SK-N-SH treated with all-trans-retinoic acid at 6 μM for 48 hours (cell line): Measurements from ENCODE around the gene MMP19.

ENCODE experiments used
- ATAC-seq: fragments of 200-7000 bp; cut with Tn5 transposase; 3 replicates; pipeline ENCODE4 v1.9.1; 2020; ENCODE audit warnings: mild to moderate bottlenecking, moderate library complexity
- ARNTL ChIP-seq: fragments of 450-650 bp; formaldehyde crosslinking; IDR thresholded peaks from 2 replicates; pipeline ENCODE4 v1.5.0; 2020; ENCODE audit warnings: low read depth, mild to moderate bottlenecking, moderate library complexity, borderline replicate concordance
- BACH2 ChIP-seq: fragments of 250-450 bp; sonication (Bioruptor Pico); IDR thresholded peaks from 2 replicates; pipeline ENCODE4 v1.9.0; 2021; ENCODE audit warnings: mild to moderate bottlenecking, borderline replicate concordance
- ESRRG ChIP-seq: fragments of 250-450 bp; sonication (Bioruptor Pico); IDR thresholded peaks from 2 replicates; pipeline ENCODE4 v1.6.1; 2021; ENCODE audit warnings: mild to moderate bottlenecking
- GLIS3 ChIP-seq: fragments of 250-450 bp; sonication (Bioruptor Pico); IDR thresholded peaks from 2 replicates; pipeline ENCODE4 v1.5.0; 2020; ENCODE audit warnings: mild to moderate bottlenecking, moderate library complexity
- ISL1 ChIP-seq: fragments of 250-450 bp; sonication (Bioruptor Pico); IDR thresholded peaks from 2 replicates; pipeline ENCODE4 v2.1.2; 2022; ENCODE audit warnings: mild to moderate bottlenecking, moderate library complexity
- OSR1 ChIP-seq: fragments of 250-450 bp; sonication (Bioruptor Pico); IDR thresholded peaks from 2 replicates; pipeline ENCODE4 v1.8.0; 2022; ENCODE audit warnings: moderate library complexity, mild to moderate bottlenecking, inconsistent platforms
- PPARA ChIP-seq: fragments of 250-450 bp; sonication (Bioruptor Pico); IDR thresholded peaks from 2 replicates; pipeline ENCODE4 v1.5.0; 2020; ENCODE audit warnings: mild to moderate bottlenecking, borderline replicate concordance
- RARB ChIP-seq: fragments of 250-450 bp; sonication (Bioruptor Pico); IDR thresholded peaks from 2 replicates; pipeline ENCODE4 v1.8.0; 2021; ENCODE audit warnings: mild to moderate bottlenecking, moderate library complexity
- SNAI2 ChIP-seq: fragments of 250-450 bp; sonication (Bioruptor Pico); IDR thresholded peaks from 2 replicates; pipeline ENCODE4 v1.5.0; 2020; ENCODE audit warnings: mild to moderate bottlenecking, moderate library complexity
- TCF4 ChIP-seq: fragments of 250-450 bp; sonication (Bioruptor Pico); IDR thresholded peaks from 2 replicates; pipeline ENCODE4 v1.8.0; 2021; ENCODE audit warnings: mild to moderate bottlenecking, moderate library complexity, borderline replicate concordance
- ZC3H10 ChIP-seq: fragments of 250-450 bp; sonication (Bioruptor Pico); IDR thresholded peaks from 2 replicates; pipeline ENCODE4 v1.5.1; 2021; ENCODE audit warnings: mild to moderate bottlenecking, moderate library complexity
- ZFP3 ChIP-seq: fragments of 250-450 bp; sonication (Bioruptor Pico); IDR thresholded peaks from 2 replicates; pipeline ENCODE4 v1.5.0; 2020; ENCODE audit warnings: mild to moderate bottlenecking, moderate library complexity
- ZFP30 ChIP-seq: fragments of 450-650 bp; formaldehyde crosslinking; IDR thresholded peaks from 2 replicates; pipeline ENCODE4 v1.5.0; 2022; ENCODE audit warnings: mild to moderate bottlenecking, moderate library complexity
- ZNF565 ChIP-seq: fragments of 450-650 bp; formaldehyde crosslinking; conservative IDR thresholded peaks from 2 replicates; pipeline ENCODE4 v1.5.0; 2020; ENCODE audit warnings: low read depth, mild to moderate bottlenecking, moderate library complexity
- ZNF70 ChIP-seq: fragments of 450-650 bp; formaldehyde crosslinking; IDR thresholded peaks from 2 replicates; pipeline ENCODE4 v1.5.0; 2020; ENCODE audit warnings: mild to moderate bottlenecking, moderate library complexity
- ZNF8 ChIP-seq: fragments of 450-650 bp; formaldehyde crosslinking; IDR thresholded peaks from 2 replicates; pipeline ENCODE4 v1.5.0; 2020; ENCODE audit warnings: mild to moderate bottlenecking, moderate library complexity
- TF ChIP-seq, protein P1 (sequence below): fragments of 250-450 bp; sonication (Bioruptor Pico); IDR thresholded peaks from 2 replicates; pipeline ENCODE4 v1.5.1; 2021; ENCODE audit warnings: mild to moderate bottlenecking, moderate library complexity
- TF ChIP-seq, protein P2 (sequence below): fragments of 250-450 bp; sonication (Bioruptor Pico); IDR thresholded peaks from 2 replicates; pipeline ENCODE4 v1.5.1; 2020; ENCODE audit warnings: low read depth, mild to moderate bottlenecking, moderate library complexity
- TF ChIP-seq, protein P3 (sequence below): fragments of 250-450 bp; sonication (Bioruptor Pico); IDR thresholded peaks from 2 replicates; pipeline ENCODE4 v1.8.0; 2020; ENCODE audit warnings: mild to moderate bottlenecking, moderate library complexity, borderline replicate concordance
- TF ChIP-seq, protein P4 (sequence below): fragments of 250-450 bp; sonication (Bioruptor Pico); IDR thresholded peaks from 2 replicates; pipeline ENCODE4 v1.8.0; 2021; ENCODE audit warnings: low read depth, mild to moderate bottlenecking, moderate library complexity, borderline replicate concordance
- TF ChIP-seq, protein P5 (sequence below): fragments of 250-450 bp; sonication (Bioruptor Pico); IDR thresholded peaks from 2 replicates; pipeline ENCODE4 v1.5.0; 2020; ENCODE audit warnings: mild to moderate bottlenecking, moderate library complexity

Gene MMP19

DNA sequence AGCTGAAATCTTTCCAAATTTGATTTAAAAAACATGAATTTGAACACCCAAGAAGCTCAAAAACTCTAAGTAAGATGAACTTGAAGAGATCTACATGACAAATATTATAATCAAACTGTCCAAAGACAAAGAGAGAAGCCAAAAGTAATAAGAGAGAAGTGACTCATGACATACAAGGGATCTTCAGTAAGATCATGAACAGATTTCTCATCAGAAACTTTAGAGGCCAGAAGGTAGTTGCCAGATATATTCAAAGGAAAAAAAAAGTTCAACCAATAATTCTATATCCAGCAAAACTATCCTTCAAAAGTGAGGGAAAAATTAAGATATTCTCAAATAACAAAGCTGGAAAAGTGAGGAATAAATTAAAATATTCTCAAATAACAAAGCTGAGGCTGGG is 35.1 kb upstream of the MMP19 start (continued):
- TF ChIP-seq, protein P1, sequence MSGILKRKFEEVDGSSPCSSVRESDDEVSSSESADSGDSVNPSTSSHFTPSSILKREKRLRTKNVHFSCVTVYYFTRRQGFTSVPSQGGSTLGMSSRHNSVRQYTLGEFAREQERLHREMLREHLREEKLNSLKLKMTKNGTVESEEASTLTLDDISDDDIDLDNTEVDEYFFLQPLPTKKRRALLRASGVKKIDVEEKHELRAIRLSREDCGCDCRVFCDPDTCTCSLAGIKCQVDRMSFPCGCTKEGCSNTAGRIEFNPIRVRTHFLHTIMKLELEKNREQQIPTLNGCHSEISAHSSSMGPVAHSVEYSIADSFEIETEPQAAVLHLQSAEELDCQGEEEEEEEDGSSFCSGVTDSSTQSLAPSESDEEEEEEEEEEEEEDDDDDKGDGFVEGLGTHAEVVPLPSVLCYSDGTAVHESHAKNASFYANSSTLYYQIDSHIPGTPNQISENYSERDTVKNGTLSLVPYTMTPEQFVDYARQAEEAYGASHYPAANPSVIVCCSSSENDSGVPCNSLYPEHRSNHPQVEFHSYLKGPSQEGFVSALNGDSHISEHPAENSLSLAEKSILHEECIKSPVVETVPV (CRISPR knock-in tag): no peak
- no peak for TF ChIP-seq ARNTL (CRISPR knock-in tag)
- TF ChIP-seq, protein P2, sequence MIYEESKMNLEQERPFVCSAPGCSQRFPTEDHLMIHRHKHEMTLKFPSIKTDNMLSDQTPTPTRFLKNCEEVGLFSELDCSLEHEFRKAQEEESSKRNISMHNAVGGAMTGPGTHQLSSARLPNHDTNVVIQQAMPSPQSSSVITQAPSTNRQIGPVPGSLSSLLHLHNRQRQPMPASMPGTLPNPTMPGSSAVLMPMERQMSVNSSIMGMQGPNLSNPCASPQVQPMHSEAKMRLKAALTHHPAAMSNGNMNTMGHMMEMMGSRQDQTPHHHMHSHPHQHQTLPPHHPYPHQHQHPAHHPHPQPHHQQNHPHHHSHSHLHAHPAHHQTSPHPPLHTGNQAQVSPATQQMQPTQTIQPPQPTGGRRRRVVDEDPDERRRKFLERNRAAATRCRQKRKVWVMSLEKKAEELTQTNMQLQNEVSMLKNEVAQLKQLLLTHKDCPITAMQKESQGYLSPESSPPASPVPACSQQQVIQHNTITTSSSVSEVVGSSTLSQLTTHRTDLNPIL: no peak
- no peak for TF ChIP-seq BACH2 (CRISPR knock-in tag)
- no peak for TF ChIP-seq OSR1
- no peak for TF ChIP-seq SNAI2 (CRISPR knock-in tag)
- no peak for TF ChIP-seq ISL1 (CRISPR knock-in tag)
- no peak for TF ChIP-seq ZNF8 (CRISPR knock-in tag)
- TF ChIP-seq ZNF70: no peak
- no peak for TF ChIP-seq ZFP30
- TF ChIP-seq ZFP3 (CRISPR knock-in tag): no peak

DNA sequence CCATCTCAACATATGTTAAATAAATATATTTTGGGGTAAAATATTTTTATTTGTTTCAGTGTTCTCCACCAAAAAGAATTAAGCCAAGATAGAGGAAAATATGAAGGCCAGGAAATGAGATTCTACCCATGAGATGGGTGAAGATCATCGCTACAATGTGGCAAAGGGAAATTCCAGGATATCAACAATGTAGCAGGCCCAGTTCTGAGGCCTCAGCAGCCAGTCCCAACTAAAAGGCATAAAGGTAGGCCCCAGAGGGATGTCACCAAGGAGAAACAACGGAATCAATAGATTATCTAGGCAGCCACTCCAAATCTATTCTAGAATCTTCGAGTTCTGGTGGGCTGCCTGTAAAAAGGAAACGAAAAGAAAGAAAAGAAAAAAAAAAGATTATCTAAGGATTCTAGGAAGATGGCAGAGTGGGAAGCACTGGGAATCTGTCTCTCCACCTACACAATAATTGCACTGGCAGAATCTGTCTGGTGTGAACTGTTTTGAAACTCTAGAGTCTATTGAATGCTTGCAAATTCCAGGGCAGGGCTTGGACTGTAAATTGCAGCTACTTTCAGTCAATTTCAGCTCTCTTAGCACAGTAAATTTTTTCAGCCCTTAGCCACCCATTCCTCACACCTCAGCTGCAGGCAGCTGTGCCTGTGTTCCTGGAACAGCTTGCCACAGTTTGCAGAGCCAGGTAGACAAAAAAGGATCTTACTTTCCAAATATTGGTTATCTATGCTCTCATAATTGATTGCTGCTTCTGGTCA is 33.1 kb upstream of the MMP19 start:
- no peak for TF ChIP-seq PPARA (CRISPR knock-in tag)
- TF ChIP-seq, protein P3, sequence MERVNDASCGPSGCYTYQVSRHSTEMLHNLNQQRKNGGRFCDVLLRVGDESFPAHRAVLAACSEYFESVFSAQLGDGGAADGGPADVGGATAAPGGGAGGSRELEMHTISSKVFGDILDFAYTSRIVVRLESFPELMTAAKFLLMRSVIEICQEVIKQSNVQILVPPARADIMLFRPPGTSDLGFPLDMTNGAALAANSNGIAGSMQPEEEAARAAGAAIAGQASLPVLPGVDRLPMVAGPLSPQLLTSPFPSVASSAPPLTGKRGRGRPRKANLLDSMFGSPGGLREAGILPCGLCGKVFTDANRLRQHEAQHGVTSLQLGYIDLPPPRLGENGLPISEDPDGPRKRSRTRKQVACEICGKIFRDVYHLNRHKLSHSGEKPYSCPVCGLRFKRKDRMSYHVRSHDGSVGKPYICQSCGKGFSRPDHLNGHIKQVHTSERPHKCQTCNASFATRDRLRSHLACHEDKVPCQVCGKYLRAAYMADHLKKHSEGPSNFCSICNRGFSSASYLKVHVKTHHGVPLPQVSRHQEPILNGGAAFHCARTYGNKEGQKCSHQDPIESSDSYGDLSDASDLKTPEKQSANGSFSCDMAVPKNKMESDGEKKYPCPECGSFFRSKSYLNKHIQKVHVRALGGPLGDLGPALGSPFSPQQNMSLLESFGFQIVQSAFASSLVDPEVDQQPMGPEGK: no peak
- no peak for TF ChIP-seq ZFP3 (CRISPR knock-in tag)
- TF ChIP-seq GLIS3 (CRISPR knock-in tag): no peak
- TF ChIP-seq ZC3H10: no peak
- TF ChIP-seq, protein P4, sequence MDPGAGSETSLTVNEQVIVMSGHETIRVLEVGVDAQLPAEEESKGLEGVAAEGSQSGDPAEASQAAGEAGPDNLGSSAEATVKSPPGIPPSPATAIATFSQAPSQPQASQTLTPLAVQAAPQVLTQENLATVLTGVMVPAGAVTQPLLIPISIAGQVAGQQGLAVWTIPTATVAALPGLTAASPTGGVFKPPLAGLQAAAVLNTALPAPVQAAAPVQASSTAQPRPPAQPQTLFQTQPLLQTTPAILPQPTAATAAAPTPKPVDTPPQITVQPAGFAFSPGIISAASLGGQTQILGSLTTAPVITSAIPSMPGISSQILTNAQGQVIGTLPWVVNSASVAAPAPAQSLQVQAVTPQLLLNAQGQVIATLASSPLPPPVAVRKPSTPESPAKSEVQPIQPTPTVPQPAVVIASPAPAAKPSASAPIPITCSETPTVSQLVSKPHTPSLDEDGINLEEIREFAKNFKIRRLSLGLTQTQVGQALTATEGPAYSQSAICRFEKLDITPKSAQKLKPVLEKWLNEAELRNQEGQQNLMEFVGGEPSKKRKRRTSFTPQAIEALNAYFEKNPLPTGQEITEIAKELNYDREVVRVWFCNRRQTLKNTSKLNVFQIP (CRISPR knock-in tag): no peak
- TF ChIP-seq ESRRG (CRISPR knock-in tag): no peak
- no peak for TF ChIP-seq ZNF565
- no peak for TF ChIP-seq BACH2 (CRISPR knock-in tag)
- no peak for TF ChIP-seq OSR1
- TF ChIP-seq ARNTL (CRISPR knock-in tag): no peak
- TF ChIP-seq ISL1 (CRISPR knock-in tag): no peak
- TF ChIP-seq ZFP30: no peak
- TF ChIP-seq, protein P1 (CRISPR knock-in tag): no peak
- TF ChIP-seq, protein P2: no peak
- no peak for TF ChIP-seq ZNF8 (CRISPR knock-in tag)
- TF ChIP-seq, protein P5, sequence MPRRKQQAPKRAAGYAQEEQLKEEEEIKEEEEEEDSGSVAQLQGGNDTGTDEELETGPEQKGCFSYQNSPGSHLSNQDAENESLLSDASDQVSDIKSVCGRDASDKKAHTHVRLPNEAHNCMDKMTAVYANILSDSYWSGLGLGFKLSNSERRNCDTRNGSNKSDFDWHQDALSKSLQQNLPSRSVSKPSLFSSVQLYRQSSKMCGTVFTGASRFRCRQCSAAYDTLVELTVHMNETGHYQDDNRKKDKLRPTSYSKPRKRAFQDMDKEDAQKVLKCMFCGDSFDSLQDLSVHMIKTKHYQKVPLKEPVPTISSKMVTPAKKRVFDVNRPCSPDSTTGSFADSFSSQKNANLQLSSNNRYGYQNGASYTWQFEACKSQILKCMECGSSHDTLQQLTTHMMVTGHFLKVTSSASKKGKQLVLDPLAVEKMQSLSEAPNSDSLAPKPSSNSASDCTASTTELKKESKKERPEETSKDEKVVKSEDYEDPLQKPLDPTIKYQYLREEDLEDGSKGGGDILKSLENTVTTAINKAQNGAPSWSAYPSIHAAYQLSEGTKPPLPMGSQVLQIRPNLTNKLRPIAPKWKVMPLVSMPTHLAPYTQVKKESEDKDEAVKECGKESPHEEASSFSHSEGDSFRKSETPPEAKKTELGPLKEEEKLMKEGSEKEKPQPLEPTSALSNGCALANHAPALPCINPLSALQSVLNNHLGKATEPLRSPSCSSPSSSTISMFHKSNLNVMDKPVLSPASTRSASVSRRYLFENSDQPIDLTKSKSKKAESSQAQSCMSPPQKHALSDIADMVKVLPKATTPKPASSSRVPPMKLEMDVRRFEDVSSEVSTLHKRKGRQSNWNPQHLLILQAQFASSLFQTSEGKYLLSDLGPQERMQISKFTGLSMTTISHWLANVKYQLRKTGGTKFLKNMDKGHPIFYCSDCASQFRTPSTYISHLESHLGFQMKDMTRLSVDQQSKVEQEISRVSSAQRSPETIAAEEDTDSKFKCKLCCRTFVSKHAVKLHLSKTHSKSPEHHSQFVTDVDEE (CRISPR knock-in tag): no peak
- no peak for TF ChIP-seq RARB (CRISPR knock-in tag)
- no peak for TF ChIP-seq TCF4
- ATAC-seq: no peak
